SK-N-SH (cell line): Measurements from ENCODE around the gene SNX21.

Experiments
- POLR2AphosphoS5 ChIP-seq: IDR thresholded peaks from 2 replicates; pipeline ENCODE4 v1.6.1; 2012; ENCODE audit warnings: low read depth, low read length
- TF ChIP-seq, protein P1 (sequence below): fragments of 200-600 bp; sonication (generic); IDR thresholded peaks from 2 replicates; pipeline ENCODE4 v1.6.1; 2017; ENCODE audit warnings: antibody characterized with exemption, mild to moderate bottlenecking, moderate library complexity

DNA sequence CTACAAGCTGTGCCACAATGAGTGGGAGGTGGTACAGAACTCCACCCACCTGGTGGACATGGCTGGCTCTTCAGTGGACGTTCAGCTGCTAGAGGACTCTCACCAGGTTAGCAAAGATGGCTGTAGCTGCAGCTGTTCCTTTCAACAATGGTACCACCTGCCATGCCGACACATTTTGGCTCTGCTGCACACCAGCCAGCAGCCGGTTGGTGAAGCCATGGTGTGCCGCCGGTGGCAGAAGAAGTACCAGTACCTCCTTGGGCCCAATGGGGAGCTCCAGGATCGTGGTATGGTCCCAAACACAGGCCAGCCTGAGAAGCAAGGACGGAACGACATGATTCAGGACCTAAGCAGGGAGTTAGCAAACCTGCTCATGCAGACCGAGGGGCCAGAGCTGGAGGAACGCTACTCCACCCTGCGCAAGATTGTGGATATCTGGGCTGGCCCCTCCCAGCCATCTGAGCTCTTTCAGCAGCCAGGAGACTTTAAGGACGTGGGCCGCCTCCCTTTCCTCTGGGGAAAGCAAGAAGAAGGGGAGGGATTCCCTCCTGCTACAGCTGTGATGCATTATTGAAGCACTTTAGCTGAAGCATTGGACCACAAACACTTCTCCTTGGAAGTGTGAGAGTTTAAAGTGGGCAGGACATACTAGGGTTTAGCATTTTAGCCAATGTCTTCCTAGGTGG lies 44.6 kb downstream of the SNX21 start:
- TF ChIP-seq, protein P1, sequence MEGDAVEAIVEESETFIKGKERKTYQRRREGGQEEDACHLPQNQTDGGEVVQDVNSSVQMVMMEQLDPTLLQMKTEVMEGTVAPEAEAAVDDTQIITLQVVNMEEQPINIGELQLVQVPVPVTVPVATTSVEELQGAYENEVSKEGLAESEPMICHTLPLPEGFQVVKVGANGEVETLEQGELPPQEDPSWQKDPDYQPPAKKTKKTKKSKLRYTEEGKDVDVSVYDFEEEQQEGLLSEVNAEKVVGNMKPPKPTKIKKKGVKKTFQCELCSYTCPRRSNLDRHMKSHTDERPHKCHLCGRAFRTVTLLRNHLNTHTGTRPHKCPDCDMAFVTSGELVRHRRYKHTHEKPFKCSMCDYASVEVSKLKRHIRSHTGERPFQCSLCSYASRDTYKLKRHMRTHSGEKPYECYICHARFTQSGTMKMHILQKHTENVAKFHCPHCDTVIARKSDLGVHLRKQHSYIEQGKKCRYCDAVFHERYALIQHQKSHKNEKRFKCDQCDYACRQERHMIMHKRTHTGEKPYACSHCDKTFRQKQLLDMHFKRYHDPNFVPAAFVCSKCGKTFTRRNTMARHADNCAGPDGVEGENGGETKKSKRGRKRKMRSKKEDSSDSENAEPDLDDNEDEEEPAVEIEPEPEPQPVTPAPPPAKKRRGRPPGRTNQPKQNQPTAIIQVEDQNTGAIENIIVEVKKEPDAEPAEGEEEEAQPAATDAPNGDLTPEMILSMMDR = no peak
- no peak for TF ChIP-seq POLR2AphosphoS5
